GM23248 (cell line): Measurements from ENCODE around the gene SAXO1.

Source experiments
- EZH2 ChIP-seq: fragments of 200-600 bp; sonication (generic); IDR thresholded peaks from 2 replicates; pipeline ENCODE4 v1.6.1; 2018; ENCODE audit warnings: antibody characterized with exemption, mild to moderate bottlenecking; ENCODE audit not compliant: insufficient read depth, poor library complexity, severe bottlenecking
- EZH2phosphoT487 ChIP-seq: fragments of 200-600 bp; sonication (generic); IDR thresholded peaks from 2 replicates; pipeline ENCODE4 v1.6.1; 2018; ENCODE audit warnings: antibody characterized with exemption, moderate library complexity, mild to moderate bottlenecking, low read depth; ENCODE audit not compliant: insufficient read depth

DNA sequence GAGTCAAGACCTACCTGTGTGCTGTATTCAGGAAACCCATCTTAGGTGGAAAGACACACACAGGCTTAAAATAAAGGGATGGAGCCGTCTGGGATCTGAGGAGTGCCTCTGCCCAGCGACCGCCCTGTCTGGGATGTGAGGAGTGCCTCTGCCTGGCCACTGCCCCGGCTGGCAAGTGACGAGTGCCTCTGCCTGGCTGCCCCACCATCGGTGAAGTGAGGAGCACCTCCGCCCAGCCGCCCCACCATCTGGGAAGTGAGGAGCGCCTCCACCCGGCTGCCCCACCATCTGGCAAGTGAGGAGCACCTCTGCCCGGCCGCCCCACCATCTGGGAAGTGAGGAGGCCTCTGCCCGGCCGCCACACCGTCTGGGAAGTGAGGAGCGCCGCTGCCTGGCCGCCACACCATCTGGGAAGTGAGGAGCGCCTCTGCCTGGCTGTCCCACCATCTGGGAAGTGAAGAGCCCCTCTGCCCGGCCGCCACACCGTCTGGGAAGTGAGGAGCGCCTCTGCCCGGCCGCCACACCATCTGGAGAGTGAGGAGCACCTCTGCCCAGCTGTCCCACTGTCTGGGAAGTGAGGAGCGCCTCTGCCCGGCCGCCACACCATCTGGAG lies 33.7 kb downstream of the SAXO1 start:
- no peak for TF ChIP-seq EZH2phosphoT487
- TF ChIP-seq EZH2, result no peak
